Gastroesophageal sphincter (tissue), 3 donors: ENCODE results near the gene SORCS1.

Experiments used
- EP300 ChIP-seq: sonication (generic); formaldehyde crosslinking; IDR thresholded peaks from one replicate; pipeline ENCODE4 v1.6.1; 2017; ENCODE audit warnings: antibody characterized with exemption, mild to moderate bottlenecking
- POLR2A ChIP-seq, 2 donors: fragments of 450-650 bp; IDR thresholded peaks; one replicate each; pipeline ENCODE4 v1.6.1; 2017; ENCODE audit warnings: antibody characterized with exemption in 2 of 2, mild to moderate bottlenecking in 2 of 2, moderate library complexity in 1 of 2
- TF ChIP-seq, protein P1 (sequence below), 4 experiments: fragments of 200-600 bp in 2 of 4; fragments of 450-650 bp in 2 of 4; sonication (generic) in 1 of 4; IDR thresholded peaks; one replicate each; pipeline ENCODE4 v1.5.1; 2017 to 2019; ENCODE audit warnings: antibody characterized with exemption in 4 of 4, mild to moderate bottlenecking in 2 of 4, moderate library complexity in 2 of 4

GRCh38 chr10:106825576-106826364 lies 338.7 kb downstream of the SORCS1 start:
- TF ChIP-seq, protein P1, sequence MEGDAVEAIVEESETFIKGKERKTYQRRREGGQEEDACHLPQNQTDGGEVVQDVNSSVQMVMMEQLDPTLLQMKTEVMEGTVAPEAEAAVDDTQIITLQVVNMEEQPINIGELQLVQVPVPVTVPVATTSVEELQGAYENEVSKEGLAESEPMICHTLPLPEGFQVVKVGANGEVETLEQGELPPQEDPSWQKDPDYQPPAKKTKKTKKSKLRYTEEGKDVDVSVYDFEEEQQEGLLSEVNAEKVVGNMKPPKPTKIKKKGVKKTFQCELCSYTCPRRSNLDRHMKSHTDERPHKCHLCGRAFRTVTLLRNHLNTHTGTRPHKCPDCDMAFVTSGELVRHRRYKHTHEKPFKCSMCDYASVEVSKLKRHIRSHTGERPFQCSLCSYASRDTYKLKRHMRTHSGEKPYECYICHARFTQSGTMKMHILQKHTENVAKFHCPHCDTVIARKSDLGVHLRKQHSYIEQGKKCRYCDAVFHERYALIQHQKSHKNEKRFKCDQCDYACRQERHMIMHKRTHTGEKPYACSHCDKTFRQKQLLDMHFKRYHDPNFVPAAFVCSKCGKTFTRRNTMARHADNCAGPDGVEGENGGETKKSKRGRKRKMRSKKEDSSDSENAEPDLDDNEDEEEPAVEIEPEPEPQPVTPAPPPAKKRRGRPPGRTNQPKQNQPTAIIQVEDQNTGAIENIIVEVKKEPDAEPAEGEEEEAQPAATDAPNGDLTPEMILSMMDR (IDR thresholded peaks at IDR 0.05), result no peak
- no peak for TF ChIP-seq POLR2A (IDR thresholded peaks at IDR 0.05)
- no peak for TF ChIP-seq EP300
